Ramos (cell line): ENCODE data around the gene GMPS.
"Not testable (repeated sequence)": the region's sequence is repeated elsewhere in the genome, so short reads cannot be mapped to it uniquely, and the experiment has no call there.

Experiments
- in situ Hi-C: fragments of 300-500 bp; cut with MboI; formaldehyde crosslinking; loops from one replicate; pipeline ENCODE4 v1.14.3; 2022; ENCODE audit warnings: low sequenced_read_pairs; ENCODE audit not compliant: unreplicated experiment

Gene GMPS

GRCh38 chr3:155917781-155918180 is 47.3 kb downstream of the GMPS start:
- in situ Hi-C loops = no loop called here

- in situ Hi-C loops = no loop called here
Observed at GRCh38 chr3:155919728-155920127, 49.3 kb downstream of the GMPS start.

GRCh38 chr3:155921486-155921885 is 51.0 kb downstream of the GMPS start:
- in situ Hi-C loops = no loop called here

- in situ Hi-C loops = no loop called here
Observed at GRCh38 chr3:155934230-155934629, 63.8 kb downstream of the GMPS start.

GRCh38 chr3:155938409-155938808 is 68.0 kb downstream of the GMPS start:
- in situ Hi-C loops = no loop called here

- in situ Hi-C loops = no loop called here
Observed at GRCh38 chr3:155941354-155941753, 70.9 kb downstream of the GMPS start.

- in situ Hi-C loops = no loop called here
Observed at GRCh38 chr3:155944081-155944480, 73.6 kb downstream of the GMPS start.

GRCh38 chr3:155946178-155946577 is 75.7 kb downstream of the GMPS start:
- in situ Hi-C loops = no loop called here

GRCh38 chr3:155948476-155948875 is 78.0 kb downstream of the GMPS start:
- in situ Hi-C loops = no loop called here

- in situ Hi-C loops = no loop called here
Observed at GRCh38 chr3:155949453-155950217, 79.2 kb downstream of the GMPS start.

GRCh38 chr3:155956508-155957411 is 86.3 kb downstream of the GMPS start:
- in situ Hi-C loops = no loop called here

GRCh38 chr3:155957412-155957880 is 87.0 kb downstream of the GMPS start:
- in situ Hi-C loops = no loop called here

- in situ Hi-C loops = no loop called here
Observed at GRCh38 chr3:155958676-155959075, 88.2 kb downstream of the GMPS start.

- in situ Hi-C loops = no loop called here
Observed at GRCh38 chr3:155960060-155960459, 89.6 kb downstream of the GMPS start.

- in situ Hi-C loops = not testable (repeated sequence)
Observed at GRCh38 chr3:155961044-155961443, 90.6 kb downstream of the GMPS start.

- in situ Hi-C loops = no loop called here
Observed at GRCh38 chr3:155963570-155963969, 93.1 kb downstream of the GMPS start.

GRCh38 chr3:155970398-155970797 is 99.9 kb downstream of the GMPS start:
- in situ Hi-C loops = no loop called here

GRCh38 chr3:155972885-155973584 is 102.6 kb downstream of the GMPS start:
- in situ Hi-C loops = no loop called here

- in situ Hi-C loops = no loop called here
Observed at GRCh38 chr3:155978324-155978723, 107.9 kb downstream of the GMPS start.

- in situ Hi-C loops = no loop called here
Observed at GRCh38 chr3:155979746-155980145, 109.3 kb downstream of the GMPS start.

GRCh38 chr3:155981669-155982068 is 111.2 kb downstream of the GMPS start:
- in situ Hi-C loops = no loop called here
